ENCODE data around the gene TMEM45A. TPM values are rescaled to one million over a fixed set of nuclear protein-coding genes. Genes with fewer than 3 reads are reported as not detected.
"Not testable (repeated sequence)": the region's sequence is repeated elsewhere in the genome, so short reads cannot be mapped to it uniquely, and the experiment has no call there.

TMEM45A gene
- total and polyA plus RNA-seq, 2 donors (not counting 3 experiments of a cell fraction or from before 2014, with no cell fraction given), result 5.6 to 8.6 TPM

GRCh38 chr3:100471444-100471843 lies 21.0 kb upstream of the TMEM45A start:
- DNase-seq (ENCODE audit: low read depth, low spot score) (no peak), FAIRE-seq (no peak)
- no peak for TF ChIP-seq POLR2AphosphoS5 (IDR thresholded peaks at IDR 0.05; ENCODE audit: insufficient read depth, low read depth, low read length)
- no peak for TF ChIP-seq JUN (IDR thresholded peaks at IDR 0.05; ENCODE audit: borderline replicate concordance, insufficient read depth, insufficient read length, low read depth)
- no peak for TF ChIP-seq FOS (IDR thresholded peaks at IDR 0.05; ENCODE audit: borderline replicate concordance, insufficient read depth, low read length)
- TF ChIP-seq CTCF (IDR thresholded peaks at IDR 0.05; ENCODE audit: extremely low read depth in 1 of 2, insufficient read depth in 1 of 2, low read depth in 1 of 2, low read length in 2 of 2), result no peak
- no peak for TF ChIP-seq GATA2 (IDR thresholded peaks at IDR 0.05; ENCODE audit: insufficient read depth, insufficient read length, low read depth, low read length)
- no peak for TF ChIP-seq EZH2 (IDR thresholded peaks at IDR 0.05; ENCODE audit: borderline replicate concordance, low read depth, low read length, severe bottlenecking)
- TF ChIP-seq MYC (IDR thresholded peaks at IDR 0.05; ENCODE audit: low read depth, low read length), result no peak
- TF ChIP-seq MAX (IDR thresholded peaks at IDR 0.05; ENCODE audit: insufficient read depth, insufficient read length), result no peak
- no peak overlapping the region for H3K4me3 ChIP-seq (replicated peaks in 1 of 3; ENCODE audit: insufficient read depth in 1 of 3, low read depth in 1 of 3, low read length in 3 of 3)
- H3K9me3 ChIP-seq (replicated peaks; ENCODE audit: control insufficient read depth, insufficient read depth, low read length), result no peaks in the 10 kb centered on the region
- no peak overlapping the region for H3K27ac ChIP-seq (ENCODE audit: insufficient read depth, low read depth, low read length)
- no peaks in the 10 kb centered on the region for H4K20me1 ChIP-seq (replicated peaks; ENCODE audit: control insufficient read depth, extremely low read depth, insufficient read depth, low read length)
- H3K9ac ChIP-seq (replicated peaks; ENCODE audit: extremely low read depth, insufficient read depth, low read length), result no peak overlapping the region
- H3K4me1 ChIP-seq (ENCODE audit: control insufficient read depth, extremely low read depth, insufficient read depth, low read length), result no peaks in the 10 kb centered on the region
- H3K27me3 ChIP-seq (ENCODE audit: control insufficient read depth in 2 of 2, insufficient read depth in 2 of 2, low read length in 2 of 2), result peaks cover 0 to 3% of the 10 kb centered on the region in 2 experiments
- CTCF ChIA-PET, result interaction anchor here (0.8 to 1.6 kb wide), 3 partner anchors 9 to 11 kb away, joined by 3 to 9 read pairs (median 3); no protein-coding TSS in a partner anchor
- BruUV-seq (replicated peaks), result no TSS peak
- no peak overlapping the region for H2AFZ ChIP-seq (ENCODE audit: low read depth, low read length)
- intact Hi-C loops (cut with micrococcal nuclease), result no loop called here
- H3K36me3 ChIP-seq (ENCODE audit: control insufficient read depth in 2 of 2, extremely low read depth in 1 of 2, insufficient read depth in 2 of 2, low read length in 2 of 2), result no peaks in the 10 kb centered on the region
- no peaks in the 10 kb centered on the region for H3K9me1 ChIP-seq (replicated peaks; ENCODE audit: control insufficient read depth, extremely low read depth, insufficient read depth, low read length)
- dilution Hi-C loops (cut with MboI; ENCODE audit: extremely low pct_ligation_motif_present, low sequenced_read_pairs), result no loop called here
- POLR2A ChIA-PET, result no interaction called here
- no peaks in the 10 kb centered on the region for H3K79me2 ChIP-seq (ENCODE audit: control insufficient read depth, insufficient read depth, low read length)
- H3K4me2 ChIP-seq (ENCODE audit: insufficient read depth, low read length), result no peak overlapping the region

GRCh38 chr3:100477851-100478360 lies 14.5 kb upstream of the TMEM45A start:
- CTCF ChIA-PET; H3K4me3 ChIP-seq (replicated peaks in 1 of 3; ENCODE audit: insufficient read depth in 1 of 3, low read depth in 1 of 3, low read length in 3 of 3); H3K4me2 ChIP-seq (ENCODE audit: insufficient read depth, low read length); BruUV-seq (replicated peaks); H3K27ac ChIP-seq (ENCODE audit: insufficient read depth, low read depth, low read length); H2AFZ ChIP-seq (ENCODE audit: low read depth, low read length); H3K79me2 ChIP-seq (ENCODE audit: control insufficient read depth, insufficient read depth, low read length); H3K9ac ChIP-seq (replicated peaks; ENCODE audit: extremely low read depth, insufficient read depth, low read length); intact Hi-C loops (cut with micrococcal nuclease); H4K20me1 ChIP-seq (replicated peaks; ENCODE audit: control insufficient read depth, extremely low read depth, insufficient read depth, low read length); POLR2A ChIA-PET; H3K9me1 ChIP-seq (replicated peaks; ENCODE audit: control insufficient read depth, extremely low read depth, insufficient read depth, low read length); DNase-seq (ENCODE audit: low read depth, low spot score); FAIRE-seq; H3K36me3 ChIP-seq (ENCODE audit: control insufficient read depth in 2 of 2, extremely low read depth in 1 of 2, insufficient read depth in 2 of 2, low read length in 2 of 2); H3K4me1 ChIP-seq (ENCODE audit: control insufficient read depth, extremely low read depth, insufficient read depth, low read length); dilution Hi-C loops (cut with MboI; ENCODE audit: extremely low pct_ligation_motif_present, low sequenced_read_pairs); H3K9me3 ChIP-seq (replicated peaks; ENCODE audit: control insufficient read depth, insufficient read depth, low read length): not testable (repeated sequence)
- peaks cover 15% of the 10 kb centered on the region in 2 experiments for H3K27me3 ChIP-seq (ENCODE audit: control insufficient read depth in 2 of 2, insufficient read depth in 2 of 2, low read length in 2 of 2)

GRCh38 chr3:100478521-100478920 lies 13.9 kb upstream of the TMEM45A start:
- BruUV-seq (replicated peaks); H3K27ac ChIP-seq (ENCODE audit: insufficient read depth, low read depth, low read length); H3K4me2 ChIP-seq (ENCODE audit: insufficient read depth, low read length); H3K79me2 ChIP-seq (ENCODE audit: control insufficient read depth, insufficient read depth, low read length); H3K9ac ChIP-seq (replicated peaks; ENCODE audit: extremely low read depth, insufficient read depth, low read length); POLR2A ChIA-PET; H4K20me1 ChIP-seq (replicated peaks; ENCODE audit: control insufficient read depth, extremely low read depth, insufficient read depth, low read length); DNase-seq (ENCODE audit: low read depth, low spot score); FAIRE-seq; H3K4me3 ChIP-seq (replicated peaks in 1 of 3; ENCODE audit: insufficient read depth in 1 of 3, low read depth in 1 of 3, low read length in 3 of 3); dilution Hi-C loops (cut with MboI; ENCODE audit: extremely low pct_ligation_motif_present, low sequenced_read_pairs); intact Hi-C loops (cut with micrococcal nuclease); H3K4me1 ChIP-seq (ENCODE audit: control insufficient read depth, extremely low read depth, insufficient read depth, low read length); H2AFZ ChIP-seq (ENCODE audit: low read depth, low read length); H3K36me3 ChIP-seq (ENCODE audit: control insufficient read depth in 2 of 2, extremely low read depth in 1 of 2, insufficient read depth in 2 of 2, low read length in 2 of 2); H3K9me3 ChIP-seq (replicated peaks; ENCODE audit: control insufficient read depth, insufficient read depth, low read length); H3K9me1 ChIP-seq (replicated peaks; ENCODE audit: control insufficient read depth, extremely low read depth, insufficient read depth, low read length): not testable (repeated sequence)
- peaks cover 16% of the 10 kb centered on the region in 2 experiments for H3K27me3 ChIP-seq (ENCODE audit: control insufficient read depth in 2 of 2, insufficient read depth in 2 of 2, low read length in 2 of 2)
- CTCF ChIA-PET, result interaction anchor here (1.7 kb wide), 1 partner anchor 14 kb away, joined by 3 read pairs; the partner anchor contains the start of gene TMEM45A
